GM21576 (cell line): ENCODE measurements around the gene FOXL3.
"Not testable (repeated sequence)": the region's sequence is repeated elsewhere in the genome, so short reads cannot be mapped to it uniquely, and the experiment has no call there.

Experiments
- ATAC-seq: cut with Tn5 transposase; IDR thresholded peaks from one replicate; pipeline ENCODE4 v1.9.1; 2021; ENCODE audit warnings: mild to moderate bottlenecking, moderate library complexity; ENCODE audit not compliant: unreplicated experiment

The FOXL3 gene

GRCh38 chr7:289756-290553, at the start of gene FOXL3:
FOXL3 (plus strand) TSS chr7:290170; CDS start chr7:290170, 0 bp downstream.
- ATAC-seq = no peak

GRCh38 chr7:240887-241421, 49.0 kb upstream of the FOXL3 start:
- no peak for ATAC-seq

GRCh38 chr7:241513-241912, 48.5 kb upstream of the FOXL3 start:
- no peak for ATAC-seq

GRCh38 chr7:242826-243579, 47.0 kb upstream of the FOXL3 start:
- not testable (repeated sequence) for ATAC-seq

GRCh38 chr7:243580-243978, 46.4 kb upstream of the FOXL3 start:
- not testable (repeated sequence) for ATAC-seq

GRCh38 chr7:244974-245373, 45.0 kb upstream of the FOXL3 start:
- no peak for ATAC-seq

GRCh38 chr7:245574-246295, 44.2 kb upstream of the FOXL3 start:
- ATAC-seq = no peak

- ATAC-seq = no peak
Observed at GRCh38 chr7:246451-246850, 43.5 kb upstream of the FOXL3 start.

GRCh38 chr7:247181-247580, 42.8 kb upstream of the FOXL3 start:
- ATAC-seq = no peak

- ATAC-seq = no peak
Observed at GRCh38 chr7:247636-248035, 42.3 kb upstream of the FOXL3 start.

- no peak for ATAC-seq
Observed at GRCh38 chr7:248732-249435, 41.1 kb upstream of the FOXL3 start.

- no peak for ATAC-seq
Observed at GRCh38 chr7:249989-250388, 40.0 kb upstream of the FOXL3 start.

- no peak for ATAC-seq
Observed at GRCh38 chr7:250523-250922, 39.4 kb upstream of the FOXL3 start.

GRCh38 chr7:251005-251404, 39.0 kb upstream of the FOXL3 start:
- ATAC-seq = no peak

GRCh38 chr7:251446-252175, 38.4 kb upstream of the FOXL3 start:
- ATAC-seq = no peak

GRCh38 chr7:252216-252965, 37.6 kb upstream of the FOXL3 start:
- no peak for ATAC-seq

- no peak for ATAC-seq
Observed at GRCh38 chr7:252981-253380, 37.0 kb upstream of the FOXL3 start.

- no peak for ATAC-seq
Observed at GRCh38 chr7:253581-254336, 36.2 kb upstream of the FOXL3 start.
